Fibroblast of skin of left quadriceps (primary cell): Measurements from ENCODE around the gene GATA5.
A peak's percentile ranks its signal among the peaks of the same experiment; 100 is the strongest.
"Not testable (repeated sequence)": the region's sequence is repeated elsewhere in the genome, so short reads cannot be mapped to it uniquely, and the experiment has no call there.

Experiments
- DNase-seq, 2 experiments: peaks; one replicate each; pipeline ENCODE4 v3.0.0-alpha.2; 2013; ENCODE audit warnings: low read depth in 2 of 2

Gene GATA5

GRCh38 chr20:62505337-62506045, 29.7 kb upstream of the GATA5 start:
- DNase-seq, result no peak

- no peak for DNase-seq
Observed at GRCh38 chr20:62504323-62504722, 28.5 kb upstream of the GATA5 start.

- no peak for DNase-seq
Observed at GRCh38 chr20:62503401-62504178, 27.8 kb upstream of the GATA5 start.

GRCh38 chr20:62502496-62503095, 26.8 kb upstream of the GATA5 start:
- no peak for DNase-seq

- DNase-seq, result no peak
Observed at GRCh38 chr20:62501801-62502495, 26.2 kb upstream of the GATA5 start.

GRCh38 chr20:62500237-62500864, 24.6 kb upstream of the GATA5 start:
- DNase-seq, result peak; percentile 1

GRCh38 chr20:62499758-62500236, 24.0 kb upstream of the GATA5 start:
- DNase-seq, result no peak

- no peak for DNase-seq
Observed at GRCh38 chr20:62498874-62499273, 23.1 kb upstream of the GATA5 start.

GRCh38 chr20:62496568-62497218, 20.9 kb upstream of the GATA5 start:
- DNase-seq, result no peak

GRCh38 chr20:62495749-62496567, 20.2 kb upstream of the GATA5 start:
- DNase-seq, result no peak

GRCh38 chr20:62494980-62495748, 19.4 kb upstream of the GATA5 start:
- no peak for DNase-seq

- no peak for DNase-seq
Observed at GRCh38 chr20:62494537-62494936, 18.7 kb upstream of the GATA5 start.

GRCh38 chr20:62493886-62494285, 18.1 kb upstream of the GATA5 start:
- DNase-seq, result no peak

GRCh38 chr20:62493253-62493885, 17.6 kb upstream of the GATA5 start:
- DNase-seq, result no peak

GRCh38 chr20:62492711-62493110, 16.9 kb upstream of the GATA5 start:
- no peak for DNase-seq

- DNase-seq, result not testable (repeated sequence)
Observed at GRCh38 chr20:62490783-62491182, 15.0 kb upstream of the GATA5 start.

GRCh38 chr20:62489932-62490263, 14.1 kb upstream of the GATA5 start:
- DNase-seq, result no peak

GRCh38 chr20:62489186-62489931, 13.6 kb upstream of the GATA5 start:
- DNase-seq, result no peak
